ENCODE results near the gene AUTS2.

The AUTS2 gene

GRCh38 chr7:70457883-70458680 lies 859.8 kb downstream of the AUTS2 start:
- H3K9ac ChIP-seq (ENCODE audit: low read length), result no peak overlapping the region
- H3K36me3 ChIP-seq (ENCODE audit: control insufficient read depth, insufficient read depth, low read length), result no peaks in the 10 kb centered on the region
- H3K4me3 ChIP-seq (ENCODE audit: low read depth, low read length), result no peak overlapping the region
- peaks cover 22% of the 10 kb centered on the region; the same call in 1 of the 2 replicates for H3K4me1 ChIP-seq (ENCODE audit: control insufficient read depth, insufficient read depth, low read length)
- no peak overlapping the region for H3K27ac ChIP-seq (ENCODE audit: low read depth, low read length)
- H3K9me3 ChIP-seq (ENCODE audit: control insufficient read depth, insufficient read depth, low read depth, low read length), result peaks cover 3% of the 10 kb centered on the region; the same call in 1 of the 2 replicates
- H3K27me3 ChIP-seq (ENCODE audit: control insufficient read depth, insufficient read depth, low read length), result no peaks in the 10 kb centered on the region

DNA sequence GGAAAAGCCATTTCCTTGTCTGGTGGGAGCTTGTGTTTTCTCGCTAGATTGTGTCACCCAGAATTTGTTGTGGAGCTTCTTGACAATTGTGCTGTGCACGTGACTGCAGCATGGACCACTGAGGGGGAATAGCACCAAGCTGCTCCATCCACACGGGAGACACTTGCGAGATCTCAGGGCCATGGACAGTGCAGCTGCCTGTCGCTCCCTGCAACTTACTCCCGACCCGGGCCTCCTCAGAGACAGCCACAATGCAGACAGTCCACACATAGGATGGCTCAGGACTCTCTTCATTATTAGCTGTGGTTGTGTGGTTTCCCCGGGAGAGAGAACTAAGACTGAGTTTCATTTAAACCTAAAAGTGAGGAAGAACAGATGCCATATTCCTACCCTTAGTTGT lies 860.5 kb downstream of the AUTS2 start:
- H3K36me3 ChIP-seq (ENCODE audit: control insufficient read depth, insufficient read depth, low read length), result no peaks in the 10 kb centered on the region
- no peaks in the 10 kb centered on the region for H3K27me3 ChIP-seq (ENCODE audit: control insufficient read depth, insufficient read depth, low read length)
- no peak overlapping the region for H3K9ac ChIP-seq (ENCODE audit: low read length)
- no peak overlapping the region for H3K4me3 ChIP-seq (ENCODE audit: low read depth, low read length)
- H3K9me3 ChIP-seq (ENCODE audit: control insufficient read depth, insufficient read depth, low read depth, low read length), result no peaks in the 10 kb centered on the region
- H3K27ac ChIP-seq (ENCODE audit: low read depth, low read length), result no peak overlapping the region
- H3K4me1 ChIP-seq (ENCODE audit: control insufficient read depth, insufficient read depth, low read length), result peaks cover 22% of the 10 kb centered on the region; the same call in 1 of the 2 replicates

DNA sequence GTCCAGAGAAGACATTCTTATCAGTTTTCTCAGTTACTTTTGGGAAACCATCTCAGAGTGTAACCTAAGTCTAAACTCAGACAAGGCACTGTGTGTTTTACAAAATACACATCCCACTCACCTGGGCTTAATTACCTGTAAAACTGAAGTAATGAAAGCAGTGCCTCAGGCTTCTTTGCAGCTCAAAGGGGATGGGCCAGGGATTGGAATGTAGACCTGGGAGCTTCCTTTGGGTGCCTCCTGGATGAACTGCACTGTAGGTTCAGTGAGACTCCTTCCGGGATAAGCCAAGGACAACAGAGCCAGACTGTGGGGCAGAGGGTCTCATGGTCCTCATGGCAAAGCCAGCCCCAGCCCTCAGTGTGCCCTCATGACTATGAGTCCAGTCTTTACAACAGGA lies 861.3 kb downstream of the AUTS2 start:
- Histone ChIP-seq H3K9me3 (ENCODE audit: control insufficient read depth, insufficient read depth, low read depth, low read length) (no peaks in the 10 kb centered on the region), H3K4me1 (ENCODE audit: control insufficient read depth, insufficient read depth, low read length) (peaks cover 22% of the 10 kb centered on the region; the same call in 1 of the 2 replicates), H3K27me3 (ENCODE audit: control insufficient read depth, insufficient read depth, low read length) (no peaks in the 10 kb centered on the region), H3K4me3 (ENCODE audit: low read depth, low read length) (no peak overlapping the region), H3K36me3 (ENCODE audit: control insufficient read depth, insufficient read depth, low read length) (no peaks in the 10 kb centered on the region), H3K9ac (ENCODE audit: low read length) (no peak overlapping the region), H3K27ac (ENCODE audit: low read depth, low read length) (no peak overlapping the region)

DNA sequence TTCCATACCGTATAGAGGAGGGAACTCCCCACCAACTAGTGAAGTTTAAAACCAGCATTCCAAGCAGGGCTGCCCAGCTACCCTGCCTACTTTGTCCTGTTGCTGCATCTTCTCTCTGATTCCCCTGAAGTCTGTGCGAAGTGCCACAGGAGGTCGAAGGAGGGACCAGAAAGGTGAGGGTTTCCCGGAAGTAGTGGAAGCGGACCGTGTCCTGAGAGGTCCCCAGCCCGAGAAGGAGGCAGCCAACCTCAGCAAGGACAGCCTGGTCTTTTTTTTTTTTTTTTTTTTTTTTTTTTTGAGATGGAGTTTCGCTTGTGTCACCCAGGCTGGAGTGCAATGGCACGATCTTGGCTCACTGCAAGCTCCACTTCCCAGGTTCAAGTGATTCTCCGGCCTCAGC lies 861.8 kb downstream of the AUTS2 start:
- H3K4me1 ChIP-seq (ENCODE audit: control insufficient read depth, insufficient read depth, low read length), result peaks cover 22% of the 10 kb centered on the region; the same call in 1 of the 2 replicates

GRCh38 chr7:70460562-70460961 lies 862.3 kb downstream of the AUTS2 start:
- H3K4me1 ChIP-seq (ENCODE audit: control insufficient read depth, insufficient read depth, low read length), result peaks cover 22% of the 10 kb centered on the region; the same call in 1 of the 2 replicates

More for the DNA sequence above, 861.8 kb downstream of the AUTS2 start:
- Histone ChIP-seq H3K4me3 (ENCODE audit: low read depth, low read length) (no peak overlapping the region), H3K36me3 (ENCODE audit: control insufficient read depth, insufficient read depth, low read length) (no peaks in the 10 kb centered on the region), H3K9ac (ENCODE audit: low read length) (no peak overlapping the region), H3K27ac (ENCODE audit: low read depth, low read length) (no peak overlapping the region), H3K27me3 (ENCODE audit: control insufficient read depth, insufficient read depth, low read length) (no peaks in the 10 kb centered on the region), H3K9me3 (ENCODE audit: control insufficient read depth, insufficient read depth, low read depth, low read length) (no peaks in the 10 kb centered on the region)

GRCh38 chr7:70463352-70463938 lies 865.2 kb downstream of the AUTS2 start:
- no peak overlapping the region for H3K4me3 ChIP-seq (ENCODE audit: low read depth, low read length)
- H3K27ac ChIP-seq (ENCODE audit: low read depth, low read length), result no peak overlapping the region
- peaks cover 11% of the 10 kb centered on the region; the same call in 1 of the 2 replicates for H3K4me1 ChIP-seq (ENCODE audit: control insufficient read depth, insufficient read depth, low read length)

More at GRCh38 chr7:70460562-70460961, 862.3 kb downstream of the AUTS2 start:
- no peak overlapping the region for H3K9ac ChIP-seq (ENCODE audit: low read length)
- H3K27ac ChIP-seq (ENCODE audit: low read depth, low read length), result no peak overlapping the region
- H3K4me3 ChIP-seq (ENCODE audit: low read depth, low read length), result no peak overlapping the region
- H3K27me3 ChIP-seq (ENCODE audit: control insufficient read depth, insufficient read depth, low read length), result no peaks in the 10 kb centered on the region
- H3K36me3 ChIP-seq (ENCODE audit: control insufficient read depth, insufficient read depth, low read length), result no peaks in the 10 kb centered on the region
- no peaks in the 10 kb centered on the region for H3K9me3 ChIP-seq (ENCODE audit: control insufficient read depth, insufficient read depth, low read depth, low read length)

GRCh38 chr7:70466725-70467364 lies 868.6 kb downstream of the AUTS2 start:
- no peaks in the 10 kb centered on the region for H3K36me3 ChIP-seq (ENCODE audit: control insufficient read depth, insufficient read depth, low read length)
- no peak overlapping the region for H3K4me3 ChIP-seq (ENCODE audit: low read depth, low read length)

More at GRCh38 chr7:70463352-70463938, 865.2 kb downstream of the AUTS2 start:
- H3K36me3 ChIP-seq (ENCODE audit: control insufficient read depth, insufficient read depth, low read length), result no peaks in the 10 kb centered on the region
- no peak overlapping the region for H3K9ac ChIP-seq (ENCODE audit: low read length)
- H3K9me3 ChIP-seq (ENCODE audit: control insufficient read depth, insufficient read depth, low read depth, low read length), result no peaks in the 10 kb centered on the region
- no peaks in the 10 kb centered on the region for H3K27me3 ChIP-seq (ENCODE audit: control insufficient read depth, insufficient read depth, low read length)

GRCh38 chr7:70470746-70471145 lies 872.5 kb downstream of the AUTS2 start:
- Histone ChIP-seq H3K9me3 (ENCODE audit: control insufficient read depth, insufficient read depth, low read depth, low read length) (no peaks in the 10 kb centered on the region), H3K9ac (ENCODE audit: low read length) (no peak overlapping the region), H3K27me3 (ENCODE audit: control insufficient read depth, insufficient read depth, low read length) (no peaks in the 10 kb centered on the region), H3K4me1 (ENCODE audit: control insufficient read depth, insufficient read depth, low read length) (no peaks in the 10 kb centered on the region), H3K4me3 (ENCODE audit: low read depth, low read length) (no peak overlapping the region), H3K36me3 (ENCODE audit: control insufficient read depth, insufficient read depth, low read length) (no peaks in the 10 kb centered on the region), H3K27ac (ENCODE audit: low read depth, low read length) (no peak overlapping the region)

More at GRCh38 chr7:70466725-70467364, 868.6 kb downstream of the AUTS2 start:
- no peaks in the 10 kb centered on the region for H3K27me3 ChIP-seq (ENCODE audit: control insufficient read depth, insufficient read depth, low read length)
- H3K27ac ChIP-seq (ENCODE audit: low read depth, low read length), result no peak overlapping the region
- no peaks in the 10 kb centered on the region for H3K9me3 ChIP-seq (ENCODE audit: control insufficient read depth, insufficient read depth, low read depth, low read length)
- H3K4me1 ChIP-seq (ENCODE audit: control insufficient read depth, insufficient read depth, low read length), result no peaks in the 10 kb centered on the region
- no peak overlapping the region for H3K9ac ChIP-seq (ENCODE audit: low read length)

- H3K36me3 ChIP-seq (ENCODE audit: control insufficient read depth, insufficient read depth, low read length), result no peaks in the 10 kb centered on the region
- H3K27me3 ChIP-seq (ENCODE audit: control insufficient read depth, insufficient read depth, low read length), result no peaks in the 10 kb centered on the region
- H3K4me3 ChIP-seq (ENCODE audit: low read depth, low read length), result no peak overlapping the region
- no peaks in the 10 kb centered on the region; the same call in 1 of the 2 replicates for H3K4me1 ChIP-seq (ENCODE audit: control insufficient read depth, insufficient read depth, low read length)
- H3K9me3 ChIP-seq (ENCODE audit: control insufficient read depth, insufficient read depth, low read depth, low read length), result no peaks in the 10 kb centered on the region
- no peak overlapping the region for H3K9ac ChIP-seq (ENCODE audit: low read length)
- H3K27ac ChIP-seq (ENCODE audit: low read depth, low read length), result no peak overlapping the region
Measured at GRCh38 chr7:70472601-70473237, 874.4 kb downstream of the AUTS2 start.

GRCh38 chr7:70474639-70475234 lies 876.5 kb downstream of the AUTS2 start:
- no peaks in the 10 kb centered on the region; the same call in 1 of the 2 replicates for H3K4me1 ChIP-seq (ENCODE audit: control insufficient read depth, insufficient read depth, low read length)
- no peaks in the 10 kb centered on the region for H3K27me3 ChIP-seq (ENCODE audit: control insufficient read depth, insufficient read depth, low read length)
- H3K36me3 ChIP-seq (ENCODE audit: control insufficient read depth, insufficient read depth, low read length), result no peaks in the 10 kb centered on the region
- no peak overlapping the region for H3K27ac ChIP-seq (ENCODE audit: low read depth, low read length)
- no peak overlapping the region for H3K9ac ChIP-seq (ENCODE audit: low read length)
- H3K4me3 ChIP-seq (ENCODE audit: low read depth, low read length), result no peak overlapping the region
- H3K9me3 ChIP-seq (ENCODE audit: control insufficient read depth, insufficient read depth, low read depth, low read length), result no peaks in the 10 kb centered on the region
